ENCODE measurements around the gene ETFRF1.

DNA sequence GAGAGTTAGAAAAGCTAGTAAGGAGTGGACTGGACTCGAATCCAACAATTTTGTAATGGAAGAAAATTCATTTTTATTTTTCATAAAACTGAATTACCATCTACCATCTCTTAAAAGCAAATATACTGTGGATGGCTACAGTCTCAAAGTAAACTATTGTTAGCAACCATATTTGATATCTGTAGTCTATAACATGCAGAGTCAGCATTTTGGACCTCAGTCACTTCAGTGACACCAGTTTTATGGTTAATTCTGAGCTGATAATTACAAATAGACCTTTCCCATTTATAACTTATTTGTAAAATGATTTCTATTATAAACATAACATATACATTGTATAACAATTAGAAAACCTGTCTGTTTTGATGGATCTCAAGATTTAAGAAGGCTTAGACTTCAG is 53.7 kb downstream of the ETFRF1 start:
- TF ChIP-seq POLR2A (IDR thresholded peaks at IDR 0.05; ENCODE audit: low read depth, low read length) (no peak), POLR2AphosphoS5 (IDR thresholded peaks at IDR 0.05; ENCODE audit: low read depth, low read length) (no peak)
